Tibial nerve (tissue), 4 donors: ENCODE results near the gene ZNF609. TPM values are rescaled to one million over a fixed set of nuclear protein-coding genes. Genes with fewer than 3 reads are reported as not detected.

Experiments used
- DNase-seq, 2 donors: peaks; one replicate each; pipeline ENCODE4 v3.0.0-alpha.2; 2019; ENCODE audit warnings: low spot score in 2 of 2
- H3K27ac ChIP-seq, 4 donors: fragments of 200-600 bp; sonication (generic) in 3 of 4; one replicate each; pipeline ENCODE4 v1.5.1; 2017 to 2019; ENCODE audit warnings: mild to moderate bottlenecking in 1 of 4
- H3K27me3 ChIP-seq, 2 donors: fragments of 200-600 bp; sonication (generic) in 1 of 2; one replicate each; pipeline versions ENCODE4 v1.5.1 to v1.6.0; 2017 to 2019
- H3K36me3 ChIP-seq, 3 donors: fragments of 200-600 bp; sonication (generic); one replicate each; pipeline ENCODE4 v1.5.1; 2018 to 2019
- H3K4me1 ChIP-seq, 4 donors: fragments of 200-600 bp; sonication (generic) in 3 of 4; one replicate each; pipeline ENCODE4 v1.5.1; 2017 to 2019
- H3K4me3 ChIP-seq, 4 donors: fragments of 200-600 bp; sonication (generic) in 3 of 4; one replicate each; pipeline ENCODE4 v1.5.1; 2017 to 2019; ENCODE audit warnings: mild to moderate bottlenecking in 1 of 4, moderate library complexity in 1 of 4
- H3K9me3 ChIP-seq, 4 donors: fragments of 200-600 bp; sonication (generic) in 3 of 4; one replicate each; pipeline ENCODE4 v1.5.1; 2017 to 2019
- EP300 ChIP-seq, 2 donors: sonication (generic); formaldehyde crosslinking; IDR thresholded peaks; one replicate each; pipeline ENCODE4 v1.6.1; 2017; ENCODE audit warnings: antibody characterized with exemption in 2 of 2, mild to moderate bottlenecking in 1 of 2
- POLR2A ChIP-seq, 2 donors: fragments of 450-650 bp; IDR thresholded peaks; one replicate each; pipeline ENCODE4 v1.6.1; 2017; ENCODE audit warnings: antibody characterized with exemption in 2 of 2, mild to moderate bottlenecking in 2 of 2, moderate library complexity in 2 of 2
- WGBS, 2 donors: methylation state at CpG; one replicate each; pipeline ENCODE4 v1.1.5; 2018; 5-methylcytosine and 5-hydroxymethylcytosine counted together
- small RNA-seq: library from RNA; depleted of rRNA; stranded (forward); fragments of <200 nt; gene quantifications from one replicate; pipeline ENCODE3, GENCODE V24; 2016
- total RNA-seq, 4 donors: library from RNA; depleted of rRNA; stranded (reverse); fragments of >200 nt; gene quantifications; one replicate each; pipeline ENCODE4 v1.1.0, GENCODE V29; 2016
- TF ChIP-seq, protein P1 (sequence below), 5 experiments: fragments of 200-600 bp in 3 of 5; fragments of 450-650 bp in 2 of 5; sonication (generic) in 3 of 5; IDR thresholded peaks; one replicate each; pipeline ENCODE4 v1.5.1; 2016 to 2019; ENCODE audit warnings: antibody characterized with exemption in 5 of 5, mild to moderate bottlenecking in 3 of 5, moderate library complexity in 2 of 5

The ZNF609 gene
- total RNA-seq, 4 donors from 2014 or later, result 22.9 to 38.7 (median 27.1) TPM

DNA sequence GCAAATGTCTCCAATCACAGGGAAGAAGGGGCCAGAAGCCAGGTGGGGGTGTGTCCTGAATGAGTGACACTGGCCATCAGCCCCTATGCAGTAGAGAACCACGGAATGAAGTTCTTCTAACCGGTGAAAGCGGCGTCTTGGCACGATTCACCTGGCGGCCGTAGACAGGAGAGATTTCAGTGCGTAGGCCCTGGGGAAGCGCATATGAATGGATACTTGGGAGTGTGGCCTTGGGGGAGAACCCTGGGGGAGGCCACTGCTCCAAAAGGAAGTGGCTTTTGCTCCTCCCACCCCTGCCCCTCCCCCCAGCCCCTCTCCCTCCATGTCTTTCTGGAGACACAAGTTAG, 271.4 kb downstream of the ZNF609 start:
- Histone ChIP-seq H3K27ac (no peak overlapping the region), H3K4me1 (peaks cover 0 to 10% (median 0%) of the 10 kb centered on the region in 4 donors)

DNA sequence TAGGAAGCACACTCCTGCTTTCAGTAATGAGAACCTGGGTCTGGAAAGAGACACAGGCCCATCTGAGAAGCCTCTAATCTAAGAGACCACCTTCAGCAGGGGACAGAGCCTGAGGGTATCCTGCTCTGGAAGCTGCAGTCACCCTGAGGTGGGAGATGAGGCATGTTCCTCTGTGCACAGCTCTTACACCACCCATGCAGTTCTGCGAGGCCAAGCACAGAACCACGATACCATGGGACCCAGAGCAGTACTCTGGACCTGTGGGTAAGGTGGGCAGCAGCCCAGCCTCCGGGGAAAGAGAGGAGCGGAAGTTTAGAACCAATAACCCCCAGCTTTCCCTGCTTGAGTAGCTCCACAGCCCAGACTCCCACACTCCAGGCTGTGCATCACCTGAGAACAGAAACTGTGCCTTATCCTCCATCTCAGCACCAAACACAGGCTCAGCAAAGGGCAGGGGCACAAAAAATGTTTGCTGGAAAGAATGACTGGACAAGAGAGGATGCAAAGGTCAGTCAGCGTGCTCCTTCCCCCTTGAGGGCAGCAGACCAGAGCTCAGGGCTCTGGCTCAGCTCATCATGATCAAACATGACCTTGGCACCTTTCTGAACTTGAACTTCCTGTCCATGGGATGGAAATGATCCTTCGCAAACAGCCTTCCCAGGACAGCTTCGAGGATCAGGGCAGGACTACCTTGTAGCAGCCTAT, 271.9 kb downstream of the ZNF609 start:
- 72 to 76% methylated on average over 7 of the region's 7 CpGs for WGBS, 2 donors
- no peak overlapping the region for H3K4me3 ChIP-seq
- H3K27ac ChIP-seq, result no peak overlapping the region
- no peak for DNase-seq
- no peaks in the 10 kb centered on the region for H3K36me3 ChIP-seq
- TF ChIP-seq, protein P1, sequence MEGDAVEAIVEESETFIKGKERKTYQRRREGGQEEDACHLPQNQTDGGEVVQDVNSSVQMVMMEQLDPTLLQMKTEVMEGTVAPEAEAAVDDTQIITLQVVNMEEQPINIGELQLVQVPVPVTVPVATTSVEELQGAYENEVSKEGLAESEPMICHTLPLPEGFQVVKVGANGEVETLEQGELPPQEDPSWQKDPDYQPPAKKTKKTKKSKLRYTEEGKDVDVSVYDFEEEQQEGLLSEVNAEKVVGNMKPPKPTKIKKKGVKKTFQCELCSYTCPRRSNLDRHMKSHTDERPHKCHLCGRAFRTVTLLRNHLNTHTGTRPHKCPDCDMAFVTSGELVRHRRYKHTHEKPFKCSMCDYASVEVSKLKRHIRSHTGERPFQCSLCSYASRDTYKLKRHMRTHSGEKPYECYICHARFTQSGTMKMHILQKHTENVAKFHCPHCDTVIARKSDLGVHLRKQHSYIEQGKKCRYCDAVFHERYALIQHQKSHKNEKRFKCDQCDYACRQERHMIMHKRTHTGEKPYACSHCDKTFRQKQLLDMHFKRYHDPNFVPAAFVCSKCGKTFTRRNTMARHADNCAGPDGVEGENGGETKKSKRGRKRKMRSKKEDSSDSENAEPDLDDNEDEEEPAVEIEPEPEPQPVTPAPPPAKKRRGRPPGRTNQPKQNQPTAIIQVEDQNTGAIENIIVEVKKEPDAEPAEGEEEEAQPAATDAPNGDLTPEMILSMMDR (IDR thresholded peaks at IDR 0.05), result no peak
- TF ChIP-seq POLR2A (IDR thresholded peaks at IDR 0.05) (no peak), EP300 (IDR thresholded peaks at IDR 0.05) (no peak)
- no peaks in the 10 kb centered on the region for H3K9me3 ChIP-seq
- H3K4me1 ChIP-seq, result peaks cover 0 to 10% (median 0%) of the 10 kb centered on the region in 4 donors
- no peaks in the 10 kb centered on the region for H3K27me3 ChIP-seq

More for the DNA sequence above, 271.4 kb downstream of the ZNF609 start:
- no peaks in the 10 kb centered on the region for H3K36me3 ChIP-seq
- no peaks in the 10 kb centered on the region for H3K9me3 ChIP-seq
- H3K27me3 ChIP-seq, result no peaks in the 10 kb centered on the region
- 49 to 60% methylated on average over 9 of the region's 9 CpGs for WGBS, 2 donors
- no peak overlapping the region for H3K4me3 ChIP-seq
- TF ChIP-seq EP300 (IDR thresholded peaks at IDR 0.05) (no peak), POLR2A (IDR thresholded peaks at IDR 0.05) (no peak)
- TF ChIP-seq, protein P1 (IDR thresholded peaks at IDR 0.05), result no peak
- DNase-seq, result no peak

Small RNA genes lying within 50 kb of the gene (small RNA-seq; reads per million reads assigned to genes)
- not detected for gene AC100830.2
- gene RF00019, result not detected
- not detected for gene RNU6-549P

Other genes starting within 250 kb of the ZNF609 start
- 10 to 100 TPM; 20.5 to 25.8 (median 22.5) TPM for gene CSNK1G1, start 104.4 kb upstream of the ZNF609 start, total RNA-seq
- gene PCLAF, start 79.1 kb upstream of the ZNF609 start, total RNA-seq, result 1 to 10 TPM in 1 of 4 donors, not detected in 3; 1.6 TPM
- gene TRIP4, start 72.7 kb upstream of the ZNF609 start, total RNA-seq, result 10 to 100 TPM; 13.0 to 23.7 (median 18.0) TPM